Measurements from ENCODE around the gene WLS.
"Not testable (repeated sequence)": the region's sequence is repeated elsewhere in the genome, so short reads cannot be mapped to it uniquely, and the experiment has no call there.

Gene WLS

GRCh38 chr1:68232289-68233148 is at the start of gene WLS:
Gene WLS, minus strand, starts transcription at chr1:68232523. Its CDS starts 224 bp downstream, at chr1:68232299.
- no peak for DNase-seq

GRCh38 chr1:68280286-68280685 is 48.0 kb upstream of the WLS start:
- DNase-seq: no peak

GRCh38 chr1:68279846-68280245 is 47.5 kb upstream of the WLS start:
- DNase-seq: no peak

- DNase-seq: no peak
Measured at GRCh38 chr1:68278221-68278620, 45.9 kb upstream of the WLS start.

- DNase-seq: no peak
Measured at GRCh38 chr1:68276448-68276847, 44.1 kb upstream of the WLS start.

GRCh38 chr1:68273530-68273929 is 41.2 kb upstream of the WLS start:
- DNase-seq: no peak

- no peak for DNase-seq
Measured at GRCh38 chr1:68271596-68271995, 39.3 kb upstream of the WLS start.

GRCh38 chr1:68270951-68271350 is 38.6 kb upstream of the WLS start:
- DNase-seq: no peak

- DNase-seq: no peak
Measured at GRCh38 chr1:68269637-68270430, 37.5 kb upstream of the WLS start.

- no peak for DNase-seq
Measured at GRCh38 chr1:68268896-68269483, 36.7 kb upstream of the WLS start.

GRCh38 chr1:68256824-68257223 is 24.5 kb upstream of the WLS start:
- not testable (repeated sequence) for DNase-seq

GRCh38 chr1:68255301-68255700 is 23.0 kb upstream of the WLS start:
- DNase-seq: no peak

- DNase-seq: no peak
Measured at GRCh38 chr1:68254667-68255226, 22.4 kb upstream of the WLS start.

- no peak for DNase-seq
Measured at GRCh38 chr1:68237040-68237439, 4.7 kb upstream of the WLS start.

- DNase-seq: no peak
Measured at GRCh38 chr1:68234094-68234493, 1.8 kb upstream of the WLS start.

- no peak for DNase-seq
Measured at GRCh38 chr1:68233202-68233601, 879 bp upstream of the WLS start.

GRCh38 chr1:68231627-68232288 is 565 bp downstream of the WLS start:
- DNase-seq: no peak

GRCh38 chr1:68230901-68231626 is 1.3 kb downstream of the WLS start:
- no peak for DNase-seq

GRCh38 chr1:68230484-68230802 is 1.9 kb downstream of the WLS start:
- DNase-seq: no peak

- DNase-seq: no peak
Measured at GRCh38 chr1:68229650-68230483, 2.5 kb downstream of the WLS start.

- no peak for DNase-seq
Measured at GRCh38 chr1:68228851-68229250, 3.5 kb downstream of the WLS start.

Measured in NK-92 treated with Interleukin-12 subunit alpha and Interleukin-12 subunit beta, amount 100 ng/mL, for 24 hours (cell line).